Measurements from ENCODE around the gene PID1. TPM values are rescaled to one million over a fixed set of nuclear protein-coding genes. Genes with fewer than 3 reads are reported as not detected.

PID1 gene
- total RNA-seq, 1 experiment from 2014 or later: 2.9 TPM

- POLR2A ChIA-PET: no interaction called here
- ATAC-seq (no peak), DNase-seq (ENCODE audit: low read depth, low spot score) (no peak)
- no peak overlapping the region for H3K4me3 ChIP-seq (ENCODE audit: low read depth in 2 of 2, low read length in 2 of 2)
- in situ Hi-C loops (cut with HindIII; ENCODE audit: low pct_unique_long_range_greater_than_20kb, low sequenced_read_pairs) (no loop called here), intact Hi-C loops (cut with micrococcal nuclease; ENCODE audit: unreplicated experiment) (no loop called here)
- TF ChIP-seq CTCF (IDR thresholded peaks at IDR 0.05) (no peak), TCF7L2 (IDR thresholded peaks at IDR 0.05; ENCODE audit: low read depth, low read length) (no peak), REST (IDR thresholded peaks at IDR 0.05; ENCODE audit: insufficient read depth in 1 of 2, low read depth in 2 of 2, low read length in 1 of 2) (peak; percentile 51 to 57; a peak in 1 of 4 replicates)
- H3K9me3 ChIP-seq (ENCODE audit: control insufficient read depth, insufficient read depth, low read depth, low read length): 0 out of 2 replicates have a peak, but pooled peaks cover 3% of the 10 kb centered on the region
- no peaks in the 10 kb centered on the region for H3K27me3 ChIP-seq (ENCODE audit: control insufficient read depth, insufficient read depth, low read length)
- H3K4me1 ChIP-seq (ENCODE audit: control insufficient read depth, insufficient read depth, low read length): no peaks in the 10 kb centered on the region
- no TSS peak for BruUV-seq (replicated peaks)
- CTCF ChIA-PET: no interaction called here
- no peak overlapping the region for H3K27ac ChIP-seq (ENCODE audit: low read length)
- no peaks in the 10 kb centered on the region; the same call in 1 of the 2 replicates for H3K36me3 ChIP-seq (ENCODE audit: control insufficient read depth, insufficient read depth, low read length)
Observed at GRCh38 chr2:229235131-229235914, 35.8 kb downstream of the PID1 start.

- DNase-seq (ENCODE audit: low read depth, low spot score) (no peak), ATAC-seq (no peak)
- Histone ChIP-seq H3K4me1 (ENCODE audit: control insufficient read depth, insufficient read depth, low read length) (no peaks in the 10 kb centered on the region), H3K27ac (ENCODE audit: low read length) (no peak overlapping the region), H3K4me3 (ENCODE audit: low read depth in 2 of 2, low read length in 2 of 2) (no peak overlapping the region), H3K36me3 (ENCODE audit: control insufficient read depth, insufficient read depth, low read length) (no peaks in the 10 kb centered on the region; the same call in 1 of the 2 replicates), H3K27me3 (ENCODE audit: control insufficient read depth, insufficient read depth, low read length) (no peaks in the 10 kb centered on the region), H3K9me3 (ENCODE audit: control insufficient read depth, insufficient read depth, low read depth, low read length) (no peaks in the 10 kb centered on the region)
- in situ Hi-C loops (cut with HindIII; ENCODE audit: low pct_unique_long_range_greater_than_20kb, low sequenced_read_pairs) (no loop called here), intact Hi-C loops (cut with micrococcal nuclease; ENCODE audit: unreplicated experiment) (no loop called here)
- BruUV-seq (replicated peaks): no TSS peak
- no peak for TF ChIP-seq SIN3A (IDR thresholded peaks at IDR 0.05; ENCODE audit: borderline replicate concordance, insufficient read depth, low read depth, low read length)
- no peak for TF ChIP-seq POLR2AphosphoS5 (IDR thresholded peaks at IDR 0.05; ENCODE audit: low read depth, low read length)
- no peak for TF ChIP-seq REST (IDR thresholded peaks at IDR 0.05; ENCODE audit: insufficient read depth in 1 of 2, low read depth in 2 of 2, low read length in 1 of 2)
- no peak for TF ChIP-seq TCF7L2 (IDR thresholded peaks at IDR 0.05; ENCODE audit: low read depth, low read length)
- TF ChIP-seq CTCF (IDR thresholded peaks at IDR 0.05): no peak
- POLR2A ChIA-PET: no interaction called here
- CTCF ChIA-PET: no interaction called here
Observed at GRCh38 chr2:229231885-229232284, 39.2 kb downstream of the PID1 start.

All from Panc1 (cell line).